HG02885 (cell line): Measurements from ENCODE around the gene GCH1.

ENCODE experiments used
- ATAC-seq: cut with Tn5 transposase; IDR thresholded peaks from one replicate; pipeline ENCODE4 v1.9.1; 2021; ENCODE audit warnings: mild to moderate bottlenecking; ENCODE audit not compliant: unreplicated experiment, poor library complexity

Gene GCH1

GRCh38 chr14:54830650-54831049 is 72.0 kb downstream of the GCH1 start:
- ATAC-seq = no peak

- no peak for ATAC-seq
Observed at GRCh38 chr14:54829486-54830224, 73.0 kb downstream of the GCH1 start.

GRCh38 chr14:54828037-54828436 is 74.6 kb downstream of the GCH1 start:
- ATAC-seq = no peak

GRCh38 chr14:54823757-54824549 is 78.7 kb downstream of the GCH1 start:
- ATAC-seq = no peak

GRCh38 chr14:54822685-54823084 is 79.9 kb downstream of the GCH1 start:
- no peak for ATAC-seq

GRCh38 chr14:54818201-54819133 is 84.2 kb downstream of the GCH1 start:
- no peak for ATAC-seq

- ATAC-seq = no peak
Observed at GRCh38 chr14:54817506-54817905, 85.1 kb downstream of the GCH1 start.

- ATAC-seq = no peak
Observed at GRCh38 chr14:54816450-54816849, 86.2 kb downstream of the GCH1 start.

GRCh38 chr14:54815515-54815914 is 87.1 kb downstream of the GCH1 start:
- ATAC-seq = no peak

- no peak for ATAC-seq
Observed at GRCh38 chr14:54815016-54815415, 87.6 kb downstream of the GCH1 start.

GRCh38 chr14:54814076-54814475 is 88.5 kb downstream of the GCH1 start:
- ATAC-seq = no peak

- no peak for ATAC-seq
Observed at GRCh38 chr14:54813081-54813480, 89.5 kb downstream of the GCH1 start.

- ATAC-seq = no peak
Observed at GRCh38 chr14:54812617-54813016, 90.0 kb downstream of the GCH1 start.

GRCh38 chr14:54809767-54810166 is 92.9 kb downstream of the GCH1 start:
- peak; percentile 60 for ATAC-seq

- ATAC-seq = no peak
Observed at GRCh38 chr14:54808326-54809161, 94.1 kb downstream of the GCH1 start.

GRCh38 chr14:54807881-54808280 is 94.7 kb downstream of the GCH1 start:
- no peak for ATAC-seq

GRCh38 chr14:54807428-54807827 is 95.2 kb downstream of the GCH1 start:
- no peak for ATAC-seq

GRCh38 chr14:54806616-54807015 is 96.0 kb downstream of the GCH1 start:
- no peak for ATAC-seq

GRCh38 chr14:54805445-54806322 is 96.9 kb downstream of the GCH1 start:
- peak; percentile 67 for ATAC-seq
